CD1c-positive myeloid dendritic cell (primary cell): ENCODE measurements around the gene DEAF1.
"Not testable (repeated sequence)": the region's sequence is repeated elsewhere in the genome, so short reads cannot be mapped to it uniquely, and the experiment has no call there.

Source experiments
- DNase-seq: peaks from one replicate; pipeline ENCODE4 v3.0.0-alpha.2; 2016; ENCODE audit errors: extremely low spot score

Gene DEAF1

GRCh38 chr11:679271-680207 lies 15.5 kb downstream of the DEAF1 start:
- DNase-seq: no peak

GRCh38 chr11:678297-678696 lies 16.7 kb downstream of the DEAF1 start:
- DNase-seq: no peak

GRCh38 chr11:674406-674805 lies 20.6 kb downstream of the DEAF1 start:
- no peak for DNase-seq

GRCh38 chr11:673866-674265 lies 21.2 kb downstream of the DEAF1 start:
- DNase-seq: no peak

GRCh38 chr11:665704-666281 lies 29.2 kb downstream of the DEAF1 start:
- DNase-seq: no peak

GRCh38 chr11:665062-665703 lies 29.8 kb downstream of the DEAF1 start:
- no peak for DNase-seq

- DNase-seq: peak; percentile 58
Measured at GRCh38 chr11:662689-663274, 32.2 kb downstream of the DEAF1 start.

GRCh38 chr11:660681-661444 lies 34.2 kb downstream of the DEAF1 start:
- no peak for DNase-seq

GRCh38 chr11:660281-660680 lies 34.7 kb downstream of the DEAF1 start:
- DNase-seq: no peak

- no peak for DNase-seq
Measured at GRCh38 chr11:659532-660085, 35.4 kb downstream of the DEAF1 start.

- DNase-seq: no peak
Measured at GRCh38 chr11:657691-658126, 37.3 kb downstream of the DEAF1 start.

- DNase-seq: no peak
Measured at GRCh38 chr11:656866-657265, 38.2 kb downstream of the DEAF1 start.

- DNase-seq: no peak
Measured at GRCh38 chr11:656426-656825, 38.6 kb downstream of the DEAF1 start.

GRCh38 chr11:655036-655726 lies 39.8 kb downstream of the DEAF1 start:
- DNase-seq: no peak

- not testable (repeated sequence) for DNase-seq
Measured at GRCh38 chr11:654444-654843, 40.6 kb downstream of the DEAF1 start.

GRCh38 chr11:653837-654236 lies 41.2 kb downstream of the DEAF1 start:
- no peak for DNase-seq

GRCh38 chr11:653136-653535 lies 41.9 kb downstream of the DEAF1 start:
- DNase-seq: peak; percentile 78

GRCh38 chr11:650482-650881 lies 44.5 kb downstream of the DEAF1 start:
- no peak for DNase-seq

GRCh38 chr11:647672-648158 lies 47.3 kb downstream of the DEAF1 start:
- not testable (repeated sequence) for DNase-seq

GRCh38 chr11:646214-646613 lies 48.8 kb downstream of the DEAF1 start:
- no peak for DNase-seq
